Measurements from ENCODE around the gene OGDHL.

DNA sequence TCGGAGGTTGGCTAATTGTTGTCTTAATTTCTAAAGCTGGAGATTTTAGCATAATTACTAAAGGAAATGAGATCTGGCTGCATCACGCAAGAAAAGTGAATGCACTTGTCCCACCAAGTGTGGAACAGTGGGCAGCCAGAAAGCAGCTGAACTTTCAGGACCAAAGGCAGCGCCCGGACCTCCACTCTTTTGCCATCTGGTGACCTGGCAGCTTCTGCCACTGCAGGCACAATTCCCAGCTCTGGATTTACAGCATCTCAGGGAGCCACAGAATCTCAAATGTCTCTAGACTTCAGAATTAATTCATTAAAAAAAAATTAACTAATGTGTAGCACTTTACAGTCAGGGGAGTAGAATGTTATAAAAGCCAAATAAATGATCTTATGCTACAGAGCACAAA lies 14.7 kb upstream of the OGDHL start:
- no peak for TF ChIP-seq POLR2A (IDR thresholded peaks at IDR 0.05)
- TF ChIP-seq, protein P1, sequence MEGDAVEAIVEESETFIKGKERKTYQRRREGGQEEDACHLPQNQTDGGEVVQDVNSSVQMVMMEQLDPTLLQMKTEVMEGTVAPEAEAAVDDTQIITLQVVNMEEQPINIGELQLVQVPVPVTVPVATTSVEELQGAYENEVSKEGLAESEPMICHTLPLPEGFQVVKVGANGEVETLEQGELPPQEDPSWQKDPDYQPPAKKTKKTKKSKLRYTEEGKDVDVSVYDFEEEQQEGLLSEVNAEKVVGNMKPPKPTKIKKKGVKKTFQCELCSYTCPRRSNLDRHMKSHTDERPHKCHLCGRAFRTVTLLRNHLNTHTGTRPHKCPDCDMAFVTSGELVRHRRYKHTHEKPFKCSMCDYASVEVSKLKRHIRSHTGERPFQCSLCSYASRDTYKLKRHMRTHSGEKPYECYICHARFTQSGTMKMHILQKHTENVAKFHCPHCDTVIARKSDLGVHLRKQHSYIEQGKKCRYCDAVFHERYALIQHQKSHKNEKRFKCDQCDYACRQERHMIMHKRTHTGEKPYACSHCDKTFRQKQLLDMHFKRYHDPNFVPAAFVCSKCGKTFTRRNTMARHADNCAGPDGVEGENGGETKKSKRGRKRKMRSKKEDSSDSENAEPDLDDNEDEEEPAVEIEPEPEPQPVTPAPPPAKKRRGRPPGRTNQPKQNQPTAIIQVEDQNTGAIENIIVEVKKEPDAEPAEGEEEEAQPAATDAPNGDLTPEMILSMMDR (IDR thresholded peaks at IDR 0.05): no peak
